H1 (cell line): ENCODE measurements around the gene SCO2. TPM values are rescaled to one million over a fixed set of nuclear protein-coding genes. Genes with fewer than 3 reads are reported as not detected.
A peak's percentile ranks its signal among the peaks of the same experiment; 100 is the strongest.

Experiments
- CTCF ChIA-PET: fragments of 300-600 bp; sonication (Branson Sonifier 250); formaldehyde crosslinking; loops from one replicate; lab custom pipeline; 2021; ENCODE audit not compliant: partially characterized antibody; lab: Charles Lee
- POLR2A ChIA-PET: fragments of 300-600 bp; sonication (Branson Sonifier 250); formaldehyde crosslinking; loops from one replicate; lab custom pipeline; 2021; ENCODE audit warnings: inconsistent platforms; ENCODE audit not compliant: partially characterized antibody; lab: Charles Lee
- DNase-seq, 2 experiments: peaks; one replicate each; pipeline versions ENCODE4 v3.0.0 to v3.0.0-alpha.2; 2010 to 2022; ENCODE audit warnings: low spot score in 2 of 2, low read depth in 1 of 2, mixed read lengths in 1 of 2
- FAIRE-seq: peaks from 2 replicates; lab custom pipeline; 2011; peaks lifted over from hg19 to GRCh38; lab: Jason Lieb, UNC
- H2AFZ ChIP-seq: 2 replicates; pipeline ENCODE4 v1.8.1; 2012; ENCODE audit warnings: low read length, inconsistent platforms
- H2AK5ac ChIP-seq: 2 replicates; pipeline ENCODE4 v1.6.1; 2013; ENCODE audit warnings: low read depth, low read length
- H2BK120ac ChIP-seq: replicated peaks from 2 replicates; pipeline ENCODE3; 2013; ENCODE audit warnings: low read depth, low read length, inconsistent platforms
- H2BK12ac ChIP-seq: 2 replicates; pipeline ENCODE4 v1.6.1; 2013; ENCODE audit warnings: low read depth, low read length
- H2BK15ac ChIP-seq: 2 replicates; pipeline ENCODE4 v1.6.1; 2013; ENCODE audit warnings: low read length
- H2BK20ac ChIP-seq: 2 replicates; pipeline ENCODE4 v1.6.1; 2013; ENCODE audit warnings: low read length
- H2BK5ac ChIP-seq: 2 replicates; pipeline ENCODE4 v1.6.1; 2013; ENCODE audit warnings: low read depth, low read length
- H3K14ac ChIP-seq: 2 replicates; pipeline ENCODE4 v1.6.1; 2013; ENCODE audit warnings: inconsistent platforms; ENCODE audit not compliant: insufficient read length
- H3K18ac ChIP-seq: 2 replicates; pipeline ENCODE4 v1.6.1; 2013; ENCODE audit warnings: low read length; ENCODE audit errors: extremely low read depth
- H3K23ac ChIP-seq: 2 replicates; pipeline ENCODE4 v1.6.1; 2013; ENCODE audit warnings: inconsistent platforms; ENCODE audit not compliant: insufficient read length
- H3K23me2 ChIP-seq: 2 replicates; pipeline ENCODE4 v1.6.1; 2013; ENCODE audit warnings: low read depth, low read length
- H3K27ac ChIP-seq: 2 replicates; pipeline ENCODE4 v1.6.1; 2011; ENCODE audit warnings: low read depth, low read length, inconsistent platforms
- H3K27me3 ChIP-seq, 4 experiments: replicated peaks in 1 of 4; 1 replicate in 1 of 4; 2 replicates in 3 of 4; pipeline versions ENCODE4 v1.6.1 to v1.8.1; 2011 to 2013; ENCODE audit warnings: low read length in 3 of 4, mild to moderate bottlenecking in 3 of 4, inconsistent platforms in 2 of 4, mixed read lengths in 2 of 4, moderate library complexity in 1 of 4; ENCODE audit not compliant: control insufficient read depth in 3 of 4, insufficient read depth in 3 of 4; ENCODE audit errors: extremely low read depth in 1 of 4
- H3K36me3 ChIP-seq, 4 experiments: 2 replicates each; pipeline versions ENCODE4 v1.6.1 to v1.8.1; 2011 to 2013; ENCODE audit warnings: mild to moderate bottlenecking in 4 of 4, low read length in 3 of 4, moderate library complexity in 2 of 4, control low read depth in 1 of 4, inconsistent platforms in 1 of 4; ENCODE audit not compliant: insufficient read depth in 4 of 4, control insufficient read depth in 2 of 4
- H3K4ac ChIP-seq: replicated peaks from 2 replicates; pipeline ENCODE3; 2013; ENCODE audit warnings: low read length, low read depth, mixed read lengths, inconsistent platforms; ENCODE audit not compliant: insufficient read length
- H3K4me1 ChIP-seq, 4 experiments: replicated peaks in 1 of 4; 1 replicate in 1 of 4; 2 replicates in 3 of 4; pipeline versions ENCODE4 v1.6.1 to v1.8.1; 2011 to 2013; ENCODE audit warnings: low read length in 3 of 4, inconsistent platforms in 2 of 4, mixed read lengths in 1 of 4; ENCODE audit not compliant: insufficient read depth in 4 of 4, control insufficient read depth in 3 of 4
- H3K4me2 ChIP-seq, 2 experiments: 2 replicates each; pipeline versions ENCODE4 v1.6.1 to v1.8.1; 2011 to 2013; ENCODE audit warnings: low read depth in 2 of 2, low read length in 2 of 2, control low read depth in 1 of 2, inconsistent platforms in 1 of 2, mild to moderate bottlenecking in 1 of 2; ENCODE audit not compliant: insufficient read depth in 1 of 2
- H3K4me3 ChIP-seq, 4 experiments: fragments of 200-600, 300-600 bp in 1 of 4; sonication (generic), shearing (Covaris generic), sonication (Bioruptor Twin) in 1 of 4; 2 replicates each; pipeline versions ENCODE4 v1.5.1 to v1.8.1; 2011 to 2016; ENCODE audit warnings: low read length in 4 of 4, low read depth in 3 of 4, control low read depth in 2 of 4, inconsistent platforms in 2 of 4, mild to moderate bottlenecking in 2 of 4, mixed read lengths in 1 of 4, moderate library complexity in 1 of 4; ENCODE audit not compliant: insufficient read depth in 2 of 4; ENCODE audit errors: extremely low read depth in 1 of 4
- H3K56ac ChIP-seq: replicated peaks from 2 replicates; pipeline ENCODE3; 2013; ENCODE audit warnings: low read depth, mild to moderate bottlenecking, mixed read lengths, low read length, inconsistent platforms; ENCODE audit not compliant: insufficient read length
- H3K79me1 ChIP-seq: 2 replicates; pipeline ENCODE4 v1.6.1; 2013; ENCODE audit warnings: low read depth, low read length, control low read depth
- H3K79me2 ChIP-seq, 2 experiments: 2 replicates each; pipeline versions ENCODE4 v1.6.1 to v1.8.1; 2012 to 2013; ENCODE audit warnings: low read length in 2 of 2, mild to moderate bottlenecking in 2 of 2, inconsistent platforms in 1 of 2; ENCODE audit not compliant: insufficient read depth in 2 of 2, control insufficient read depth in 1 of 2
- H3K9ac ChIP-seq, 4 experiments: replicated peaks in 1 of 4; 1 replicate in 1 of 4; 2 replicates in 3 of 4; pipeline versions ENCODE4 v1.6.1 to v1.8.1; 2011 to 2013; ENCODE audit warnings: low read depth in 3 of 4, low read length in 3 of 4, control low read depth in 2 of 4, mild to moderate bottlenecking in 2 of 4, moderate library complexity in 2 of 4, inconsistent platforms in 1 of 4; ENCODE audit errors: extremely low read depth in 1 of 4
- H3K9me3 ChIP-seq, 2 experiments: 2 replicates each; pipeline versions ENCODE4 v1.6.1 to v1.8.1; 2012 to 2013; ENCODE audit warnings: mild to moderate bottlenecking in 2 of 2, moderate library complexity in 2 of 2, control low read depth in 1 of 2, inconsistent platforms in 1 of 2, low read depth in 1 of 2, low read length in 1 of 2, mixed read lengths in 1 of 2; ENCODE audit not compliant: insufficient read depth in 2 of 2
- H4K20me1 ChIP-seq, 2 experiments: replicated peaks in 1 of 2; 2 replicates each; pipeline versions ENCODE3 to v1.8.1; 2011 to 2013; ENCODE audit warnings: inconsistent platforms in 2 of 2, low read length in 2 of 2, mild to moderate bottlenecking in 1 of 2; ENCODE audit not compliant: insufficient read depth in 2 of 2, control insufficient read depth in 1 of 2
- H4K5ac ChIP-seq: 2 replicates; pipeline ENCODE4 v1.6.1; 2013; ENCODE audit warnings: low read length, low read depth, mixed read lengths, inconsistent platforms; ENCODE audit not compliant: insufficient read length
- H4K8ac ChIP-seq: 2 replicates; pipeline ENCODE4 v1.8.0; 2013; ENCODE audit warnings: mild to moderate bottlenecking, moderate library complexity, low read length, inconsistent platforms; ENCODE audit not compliant: insufficient read depth; ENCODE audit errors: extremely low read depth
- H4K91ac ChIP-seq: replicated peaks from 2 replicates; pipeline ENCODE3; 2013; ENCODE audit warnings: low read length, mixed read lengths, inconsistent platforms; ENCODE audit not compliant: insufficient read length
- E2F6 ChIP-seq: IDR thresholded peaks from 2 replicates; pipeline ENCODE4 v1.6.1; 2012; ENCODE audit warnings: inconsistent platforms
- HDAC2 ChIP-seq, 2 experiments: fragments of 300-600 bp in 1 of 2; sonication (generic) in 1 of 2; IDR thresholded peaks; 2 replicates each; pipeline ENCODE4 v1.6.1; 2011 to 2012; ENCODE audit warnings: low read depth in 2 of 2, low read length in 2 of 2, mild to moderate bottlenecking in 2 of 2, moderate library complexity in 2 of 2, borderline replicate concordance in 1 of 2, inconsistent platforms in 1 of 2
- MAX ChIP-seq: IDR thresholded peaks from 2 replicates; pipeline ENCODE4 v1.6.1; 2012; ENCODE audit warnings: inconsistent platforms
- NANOG ChIP-seq: IDR thresholded peaks from 2 replicates; pipeline ENCODE4 v1.6.1; 2011; ENCODE audit warnings: low read length, low read depth, mild to moderate bottlenecking, inconsistent platforms; ENCODE audit not compliant: insufficient read depth, poor library complexity, severe bottlenecking
- PHF8 ChIP-seq: fragments of 200-600 bp; sonication (generic); conservative IDR thresholded peaks from 2 replicates; pipeline ENCODE4 v1.7.1; 2012; ENCODE audit warnings: low read depth, mild to moderate bottlenecking, inconsistent platforms, low read length, moderate library complexity
- SAP30 ChIP-seq: fragments of 300-600 bp; sonication (generic); IDR thresholded peaks from 2 replicates; pipeline ENCODE4 v1.7.1; 2012; ENCODE audit warnings: low read length, moderate library complexity, mild to moderate bottlenecking, inconsistent platforms; ENCODE audit not compliant: insufficient read depth, insufficient replicate concordance
- SRF ChIP-seq: IDR thresholded peaks from 2 replicates; pipeline ENCODE4 v1.6.1; 2011; ENCODE audit warnings: mild to moderate bottlenecking, low read depth, low read length, moderate library complexity
- TBP ChIP-seq: IDR thresholded peaks from 2 replicates; pipeline ENCODE4 v1.6.1; 2011; ENCODE audit warnings: low read depth, low read length, improper control_type of control experiment
- WGBS, 2 experiments: shearing (Covaris generic) in 1 of 2; methylation state at CpG; one replicate each; pipeline versions ENCODE4 v1.1.6 to v1.1.7; 2013 to 2015; ENCODE audit warnings: low lambda C conversion rate in 2 of 2, mixed read lengths in 2 of 2, inconsistent platforms in 1 of 2, low coverage in 1 of 2, missing lambda C conversion rate in 1 of 2; ENCODE audit not compliant: insufficient replicate concordance in 2 of 2, insufficient coverage in 1 of 2, insufficient read length in 1 of 2; ENCODE audit errors: extremely low coverage in 1 of 2, missing lambda C conversion rate in 1 of 2; 5-methylcytosine and 5-hydroxymethylcytosine counted together
- polyA plus RNA-seq, 7 experiments: library from polyadenylated mRNA; depleted of rRNA in 3 of 7; stranded (reverse) in 5 of 7; unstranded in 2 of 7; fragments of >200 nt in 5 of 7; fragments of 200-250 nt in 2 of 7; gene quantifications; 1 replicate in 5 of 7; 2 replicates in 1 of 7; 4 replicates in 1 of 7; pipeline versions ENCODE4 v1.2.1 to v1.2.3, GENCODE V29; 2011 to 2013; ENCODE audit warnings: missing spikeins in 2 of 7, mixed read lengths in 2 of 7
- total RNA-seq: library from RNA; stranded (reverse); fragmentation: NEBNext Ultra II Directional; extraction: Animal tissue kit (Norgen Biotek cat#: 25700); gene quantifications from 2 replicates; pipeline ENCODE4 v1.2.1, GENCODE V29; 2021

Gene SCO2
- total and polyA plus RNA-seq, 2 of the 8 experiments (the other 6 are each of a cell fraction or from before 2014, with no cell fraction given): 2.0 TPM; not detected in 1

- peaks cover 0 to 5% (median 3%) of the 10 kb centered on the region in 4 experiments; a peak in 5 of 7 replicates for H3K27me3 ChIP-seq
- no peak within 1 kb of the TSS for H3K23ac ChIP-seq
- no peaks in the 10 kb centered on the region for H3K9me3 ChIP-seq
- peak within 1 kb of the TSS; percentile 33 to 77 (median 71); a peak in 7 of 8 replicates for H3K4me3 ChIP-seq
- no peak within 1 kb of the TSS for H2AK5ac ChIP-seq
- no peak within 1 kb of the TSS for H4K5ac ChIP-seq
- H2BK20ac ChIP-seq: no peak within 1 kb of the TSS
- no peak within 1 kb of the TSS for H2BK5ac ChIP-seq
- no peak within 1 kb of the TSS for H2BK120ac ChIP-seq
- H3K36me3 ChIP-seq: no peaks in the 10 kb centered on the region; a peak in 1 of 8 replicates
- H3K4me2 ChIP-seq: peak within 1 kb of the TSS; percentile 72 to 95
- H2BK15ac ChIP-seq: no peak within 1 kb of the TSS
- no peaks in the 10 kb centered on the region for H3K79me2 ChIP-seq
- H2BK12ac ChIP-seq: 0 out of 2 replicates have a peak within 1 kb of the TSS, but pooled peaks have one; percentile 19
- H3K18ac ChIP-seq: no peak within 1 kb of the TSS; the same call in 1 of the 2 replicates
- no peak within 1 kb of the TSS for H4K91ac ChIP-seq
- POLR2A ChIA-PET: interaction anchor here (1.4 to 5.4 kb wide), 4 partner anchors 10 to 37 kb away, joined by 7 to 37 read pairs (median 12); partner anchors contain the start of genes CHKB, CPT1B and SCO2
- H3K27ac ChIP-seq: no peak within 1 kb of the TSS
- DNase-seq: peak; percentile 88 to 100
- H3K56ac ChIP-seq: no peak within 1 kb of the TSS
- no peak within 1 kb of the TSS for H3K4ac ChIP-seq
- CTCF ChIA-PET: interaction anchor here (0.6 to 4.8 kb wide), 34 partner anchors 10 to 344 kb away, joined by 3 to 84 read pairs (median 4); partner anchors contain the start of genes CPT1B, KLHDC7B, SCO2 and SHANK3
- FAIRE-seq: no peak
- H3K14ac ChIP-seq: no peak within 1 kb of the TSS
- H3K23me2 ChIP-seq: peaks cover 3% of the 10 kb centered on the region; the same call in 1 of the 2 replicates
- H2AFZ ChIP-seq: peak within 1 kb of the TSS; percentile 47; the same call in 1 of the 2 replicates
- no peaks in the 10 kb centered on the region for H3K79me1 ChIP-seq
- H4K8ac ChIP-seq: no peak within 1 kb of the TSS; the same call in 1 of the 2 replicates
- H3K9ac ChIP-seq: peak within 1 kb of the TSS in 1 of 4 experiments; percentile 8; a peak in 1 of 7 replicates
- 3% methylated on average over 25 of the region's 61 CpGs; no CpG with 5 or more reads in 1 of the 2 experiments for WGBS, 2 experiments
- peaks cover 0 to 3% (median 0%) of the 10 kb centered on the region in 4 experiments; a peak in 2 of 7 replicates for H3K4me1 ChIP-seq
- no peaks in the 10 kb centered on the region for H4K20me1 ChIP-seq
- TF ChIP-seq HDAC2 (IDR thresholded peaks at IDR 0.05; ENCODE audit: borderline replicate concordance in 1 of 2, low read depth in 2 of 2, low read length in 2 of 2) (no peak), MAX (peak; percentile 51), TBP (0 out of 2 replicates have a peak, but pooled peaks have one; percentile 43), NANOG (no peak), SRF (no peak), E2F6 (no peak), PHF8 (no peak), SAP30 (peak; percentile 64)
Measured at GRCh38 chr22:50562523-50563412, 37.4 kb upstream of the SCO2 start, which contains the start of gene SYCE3. Gene SYCE3 (minus strand): TSS chr22:50562919. CDS start chr22:50556405, 6,514 bp downstream.
